ENCODE data around the gene PHACTR3. TPM values are rescaled to one million over a fixed set of nuclear protein-coding genes. Genes with fewer than 3 reads are reported as not detected.

The PHACTR3 gene
- total and polyA plus RNA-seq, 2 experiments from 2014 or later: 0.45 to 0.61 TPM

- Histone ChIP-seq H3K4me3 (no peak overlapping the region), H3K4me1 (ENCODE audit: insufficient read depth) (no peaks in the 10 kb centered on the region), H3K9me2 (ENCODE audit: insufficient read depth) (no peaks in the 10 kb centered on the region), H4K20me1 (replicated peaks; ENCODE audit: insufficient read depth) (no peaks in the 10 kb centered on the region; the same call in 1 of the 2 replicates), H3F3A (replicated peaks; ENCODE audit: low read depth) (no peaks in the 10 kb centered on the region), H3K27me3 (ENCODE audit: insufficient read depth) (peaks cover 6% of the 10 kb centered on the region; the same call in 1 of the 2 replicates), H3K79me2 (replicated peaks; ENCODE audit: insufficient read depth) (no peaks in the 10 kb centered on the region), H3K4me2 (no peak overlapping the region), H2AFZ (no peak overlapping the region), H3K27ac (ENCODE audit: low read depth) (no peak overlapping the region), H3K36me3 (ENCODE audit: insufficient read depth) (no peaks in the 10 kb centered on the region)
- H3K27ac Mint-ChIP-seq: no peak overlapping the region
- DNase-seq (ENCODE audit: low spot score): no peak
- H3K4me3 Mint-ChIP-seq: no peak overlapping the region
- no peaks in the 10 kb centered on the region; the same call in 2 of the 3 replicates for H3K36me3 Mint-ChIP-seq (ENCODE audit: low read depth)
- peaks cover 13% of the 10 kb centered on the region for H3K27me3 Mint-ChIP-seq (ENCODE audit: insufficient read depth, low read depth, poor library complexity)
- no peaks in the 10 kb centered on the region; the same call in 2 of the 3 replicates for H3K4me1 Mint-ChIP-seq
- no peak for ATAC-seq
- H3K9me3 Mint-ChIP-seq: no peaks in the 10 kb centered on the region
- no peak for TF ChIP-seq ZNF331 (CRISPR knock-in tag; IDR thresholded peaks at IDR 0.05; ENCODE audit: low read depth)
- no peak for TF ChIP-seq CTCF (conservative IDR thresholded peaks at IDR 0.05; ENCODE audit: low read depth in 2 of 2)
- no peak for TF ChIP-seq ETS1 (IDR thresholded peaks at IDR 0.05)
- no peak for TF ChIP-seq JUNB (IDR thresholded peaks at IDR 0.05; ENCODE audit: unreplicated experiment)
- no peak for TF ChIP-seq ZNF114 (CRISPR knock-in tag; IDR thresholded peaks at IDR 0.05)
- TF ChIP-seq POLR2AphosphoS5 (IDR thresholded peaks at IDR 0.05; ENCODE audit: low read depth): no peak
- no peak for TF ChIP-seq CREB1 (CRISPR knock-in tag; IDR thresholded peaks at IDR 0.05; ENCODE audit: low read depth)
- TF ChIP-seq REST (IDR thresholded peaks at IDR 0.05; ENCODE audit: unreplicated experiment): no peak
- TF ChIP-seq EZH2 (IDR thresholded peaks at IDR 0.05; ENCODE audit: low read depth, unreplicated experiment): no peak
- TF ChIP-seq EZH2phosphoT487 (IDR thresholded peaks at IDR 0.05; ENCODE audit: unreplicated experiment): no peak
- no peak for TF ChIP-seq ZNF462 (CRISPR knock-in tag; IDR thresholded peaks at IDR 0.05)
- TF ChIP-seq STAT1 (IDR thresholded peaks at IDR 0.05; ENCODE audit: unreplicated experiment): no peak
- TF ChIP-seq NANOG (IDR thresholded peaks at IDR 0.05; ENCODE audit: borderline replicate concordance): no peak
Observed at GRCh38 chr20:59617221-59617620, 12.9 kb downstream of the PHACTR3 start.
